Measurements from ENCODE around the gene GP5. TPM values are rescaled to one million over a fixed set of nuclear protein-coding genes. Genes with fewer than 3 reads are reported as not detected.

The GP5 gene
- total RNA-seq, 1 experiment from 2014 or later = 0.09 TPM

- H3K27me3 Mint-ChIP-seq (ENCODE audit: low read depth) = no peaks in the 10 kb centered on the region
- H3K36me3 Mint-ChIP-seq = peaks cover 39% of the 10 kb centered on the region
- H3K4me1 Mint-ChIP-seq = no peaks in the 10 kb centered on the region
- POLR2A ChIA-PET = no interaction called here
- TF ChIP-seq E2F4 (CRISPR knock-in tag; IDR thresholded peaks at IDR 0.05; ENCODE audit: borderline replicate concordance, low read depth) (no peak), ATF1 (CRISPR knock-in tag; IDR thresholded peaks at IDR 0.05) (no peak), NFATC4 (CRISPR knock-in tag; IDR thresholded peaks at IDR 0.05) (no peak), JUN (CRISPR knock-in tag; IDR thresholded peaks at IDR 0.05) (no peak), PRDM15 (CRISPR knock-in tag; IDR thresholded peaks at IDR 0.05) (no peak), SOX15 (CRISPR knock-in tag; IDR thresholded peaks at IDR 0.05) (no peak)
- TF ChIP-seq, protein P1, sequence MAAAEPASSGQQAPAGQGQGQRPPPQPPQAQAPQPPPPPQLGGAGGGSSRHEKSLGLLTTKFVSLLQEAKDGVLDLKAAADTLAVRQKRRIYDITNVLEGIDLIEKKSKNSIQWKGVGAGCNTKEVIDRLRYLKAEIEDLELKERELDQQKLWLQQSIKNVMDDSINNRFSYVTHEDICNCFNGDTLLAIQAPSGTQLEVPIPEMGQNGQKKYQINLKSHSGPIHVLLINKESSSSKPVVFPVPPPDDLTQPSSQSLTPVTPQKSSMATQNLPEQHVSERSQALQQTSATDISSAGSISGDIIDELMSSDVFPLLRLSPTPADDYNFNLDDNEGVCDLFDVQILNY (CRISPR knock-in tag; IDR thresholded peaks at IDR 0.05) = no peak
- no peak overlapping the region for H3K27ac Mint-ChIP-seq
- no peak for ATAC-seq
- CTCF ChIA-PET = no interaction called here
- H3K9me3 Mint-ChIP-seq = no peaks in the 10 kb centered on the region
- no peak for DNase-seq (ENCODE audit: low spot score)
- H3K4me3 Mint-ChIP-seq = no peak overlapping the region
These were observed 26.3 kb upstream of the GP5 start for GRCh38 chr3:194425399-194425798.

- ATAC-seq (no peak), DNase-seq (ENCODE audit: low spot score) (no peak)
- Mint-ChIP-seq H3K4me3 (no peak overlapping the region), H3K27me3 (ENCODE audit: low read depth) (no peaks in the 10 kb centered on the region), H3K9me3 (no peaks in the 10 kb centered on the region), H3K4me1 (no peaks in the 10 kb centered on the region), H3K36me3 (peaks cover 37% of the 10 kb centered on the region), H3K27ac (no peak overlapping the region)
- POLR2A ChIA-PET = no interaction called here
- CTCF ChIA-PET = no interaction called here
- TF ChIP-seq ZNF317 (CRISPR knock-in tag; IDR thresholded peaks at IDR 0.05; ENCODE audit: borderline replicate concordance, low read depth) (no peak), NFYB (CRISPR knock-in tag; conservative IDR thresholded peaks at IDR 0.05; ENCODE audit: low read depth) (no peak), ATF1 (CRISPR knock-in tag; IDR thresholded peaks at IDR 0.05) (no peak), PRRX2 (CRISPR knock-in tag; IDR thresholded peaks at IDR 0.05) (no peak), USF1 (CRISPR knock-in tag; IDR thresholded peaks at IDR 0.05) (no peak), JUN (CRISPR knock-in tag; IDR thresholded peaks at IDR 0.05) (no peak), ZNF121 (CRISPR knock-in tag; IDR thresholded peaks at IDR 0.05) (no peak), TP53 (CRISPR knock-in tag; IDR thresholded peaks at IDR 0.05) (no peak), TEAD1 (CRISPR knock-in tag; IDR thresholded peaks at IDR 0.05) (no peak), FOXK1 (CRISPR knock-in tag; IDR thresholded peaks at IDR 0.05) (no peak), IRF2 (CRISPR knock-in tag; IDR thresholded peaks at IDR 0.05; ENCODE audit: borderline replicate concordance, low read depth) (no peak), CBFB (CRISPR knock-in tag; IDR thresholded peaks at IDR 0.05; ENCODE audit: low read depth) (no peak), NR2C2 (CRISPR knock-in tag; IDR thresholded peaks at IDR 0.05) (no peak)
- TF ChIP-seq, protein P2, sequence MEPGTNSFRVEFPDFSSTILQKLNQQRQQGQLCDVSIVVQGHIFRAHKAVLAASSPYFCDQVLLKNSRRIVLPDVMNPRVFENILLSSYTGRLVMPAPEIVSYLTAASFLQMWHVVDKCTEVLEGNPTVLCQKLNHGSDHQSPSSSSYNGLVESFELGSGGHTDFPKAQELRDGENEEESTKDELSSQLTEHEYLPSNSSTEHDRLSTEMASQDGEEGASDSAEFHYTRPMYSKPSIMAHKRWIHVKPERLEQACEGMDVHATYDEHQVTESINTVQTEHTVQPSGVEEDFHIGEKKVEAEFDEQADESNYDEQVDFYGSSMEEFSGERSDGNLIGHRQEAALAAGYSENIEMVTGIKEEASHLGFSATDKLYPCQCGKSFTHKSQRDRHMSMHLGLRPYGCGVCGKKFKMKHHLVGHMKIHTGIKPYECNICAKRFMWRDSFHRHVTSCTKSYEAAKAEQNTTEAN (CRISPR knock-in tag; IDR thresholded peaks at IDR 0.05) = no peak
These were observed 25.9 kb upstream of the GP5 start for GRCh38 chr3:194424953-194425352.

Data from WTC11 (cell line).